Measurements from ENCODE around the gene RALGDS. TPM values are rescaled to one million over a fixed set of nuclear protein-coding genes. Genes with fewer than 3 reads are reported as not detected.

Gene RALGDS
- total RNA-seq, 1 experiment from 2014 or later: 24.8 TPM

- TF ChIP-seq CTCF (conservative IDR thresholded peaks at IDR 0.05) (peak; percentile 97), EZH2 (IDR thresholded peaks at IDR 0.05; ENCODE audit: low read depth) (no peak)
- peaks cover 16% of the 10 kb centered on the region; the same call in 1 of the 2 replicates for H3F3A ChIP-seq (ENCODE audit: insufficient read depth, low read depth)
- no peaks in the 10 kb centered on the region for H3K27me3 ChIP-seq (ENCODE audit: insufficient read depth, low read depth)
- peaks cover 33% of the 10 kb centered on the region for H4K20me1 ChIP-seq (ENCODE audit: insufficient read depth)
- peak overlapping the region; percentile 71 for H3K4me2 ChIP-seq
- H3K4me3 ChIP-seq: peak overlapping the region; percentile 29; the same call in 1 of the 2 replicates
- H3K27ac ChIP-seq: no peak overlapping the region
- H3K9me2 ChIP-seq (ENCODE audit: insufficient read depth): no peaks in the 10 kb centered on the region
- ChIA-PET POLR2A (ENCODE audit: unreplicated experiment) (interaction anchor here (0.5 to 0.8 kb wide), 4 partner anchors 10 to 153 kb away, joined by 3 to 5 read pairs (median 3); no protein-coding TSS in a partner anchor), CTCF (interaction anchor here (0.6 to 2.5 kb wide), 11 partner anchors 9 to 334 kb away, joined by 3 to 36 read pairs (median 5); partner anchors contain the start of genes GTF3C5 and SLC2A6)
- DNase-seq: peak; percentile 80 to 93
- no peaks in the 10 kb centered on the region for H3K36me3 ChIP-seq (ENCODE audit: low read depth)
- no peaks in the 10 kb centered on the region for H3K9me3 ChIP-seq (ENCODE audit: insufficient read depth, low read depth)
- no TSS peak for BruUV-seq (replicated peaks)
- no peak overlapping the region for H2AFZ ChIP-seq
- intact Hi-C loops (cut with micrococcal nuclease; ENCODE audit: unreplicated experiment): loop anchor here (1.0 kb wide), 5 partner anchors 9 to 103 kb away; partner anchors contain the start of gene RALGDS
- peaks cover 32% of the 10 kb centered on the region for H3K79me2 ChIP-seq (ENCODE audit: low read depth)
- H3K4me1 ChIP-seq (replicated peaks; ENCODE audit: insufficient read depth): peaks cover 32% of the 10 kb centered on the region
Measured at GRCh38 chr9:133144142-133144903, 23.3 kb upstream of the RALGDS start.

GRCh38 chr9:133143639-133144141 is 22.6 kb upstream of the RALGDS start:
- peaks cover 32% of the 10 kb centered on the region for H3K4me1 ChIP-seq (replicated peaks; ENCODE audit: insufficient read depth)
- CTCF ChIA-PET: interaction anchor here (0.7 to 2.5 kb wide), 10 partner anchors 8 to 334 kb away, joined by 3 to 36 read pairs (median 6); partner anchors contain the start of genes GTF3C5 and SLC2A6

More at GRCh38 chr9:133143639-133144141, 22.6 kb upstream of the RALGDS start:
- intact Hi-C loops (cut with micrococcal nuclease; ENCODE audit: unreplicated experiment): loop anchor here (1.0 kb wide), 5 partner anchors 8 to 102 kb away; partner anchors contain the start of gene RALGDS
- Histone ChIP-seq H3K9me2 (ENCODE audit: insufficient read depth) (no peaks in the 10 kb centered on the region), H3K4me3 (peak overlapping the region; percentile 29; the same call in 1 of the 2 replicates), H3K9me3 (ENCODE audit: insufficient read depth, low read depth) (no peaks in the 10 kb centered on the region), H3F3A (ENCODE audit: insufficient read depth, low read depth) (peaks cover 15% of the 10 kb centered on the region; the same call in 1 of the 2 replicates), H2AFZ (no peak overlapping the region), H3K27me3 (ENCODE audit: insufficient read depth, low read depth) (no peaks in the 10 kb centered on the region), H4K20me1 (ENCODE audit: insufficient read depth) (peaks cover 33% of the 10 kb centered on the region), H3K36me3 (ENCODE audit: low read depth) (no peaks in the 10 kb centered on the region), H3K4me2 (peak overlapping the region; percentile 71), H3K27ac (no peak overlapping the region), H3K79me2 (ENCODE audit: low read depth) (peaks cover 32% of the 10 kb centered on the region)
- POLR2A ChIA-PET (ENCODE audit: unreplicated experiment): interaction anchor here (0.5 to 0.6 kb wide), 3 partner anchors 9 to 152 kb away, joined by 3 to 5 read pairs (median 4); no protein-coding TSS in a partner anchor
- no peak for TF ChIP-seq EZH2 (IDR thresholded peaks at IDR 0.05; ENCODE audit: low read depth)
- TF ChIP-seq CTCF (conservative IDR thresholded peaks at IDR 0.05): no peak
- no peak for DNase-seq
- no TSS peak for BruUV-seq (replicated peaks)

All from PC-9 (cell line).